ENCODE results near the gene FBXL4.

The FBXL4 gene

DNA sequence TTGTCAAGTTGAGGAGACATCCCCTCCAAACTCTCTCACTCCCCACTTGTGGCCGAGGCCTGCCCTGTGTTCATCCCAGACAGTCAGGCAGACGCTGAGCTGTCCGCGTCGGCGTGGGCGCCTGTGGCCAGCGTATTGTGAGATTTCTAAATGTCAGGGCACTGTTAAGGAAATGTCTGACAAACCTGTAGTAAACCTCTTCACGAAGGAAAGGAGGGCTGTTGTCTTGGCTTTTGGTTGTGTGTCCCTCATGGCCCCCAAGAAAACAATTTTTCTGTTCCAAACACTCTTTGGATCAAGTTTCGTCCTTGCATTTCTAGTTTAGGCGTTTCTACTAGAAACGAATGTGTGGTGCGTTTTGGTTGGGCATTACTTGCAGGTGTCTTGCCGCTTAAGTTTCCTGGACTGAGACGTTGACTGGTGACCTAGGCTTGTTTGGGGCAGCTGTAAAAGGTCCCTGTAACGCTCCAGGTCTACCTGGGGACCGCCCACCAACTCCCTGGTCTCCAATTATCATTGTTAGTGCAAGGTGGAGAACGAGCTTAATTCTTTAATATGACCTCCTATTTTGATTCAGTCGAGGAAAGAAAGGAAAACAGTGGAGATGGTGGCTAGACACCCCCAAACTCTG, 122.0 kb downstream of the FBXL4 start:
- TF ChIP-seq, protein P1, sequence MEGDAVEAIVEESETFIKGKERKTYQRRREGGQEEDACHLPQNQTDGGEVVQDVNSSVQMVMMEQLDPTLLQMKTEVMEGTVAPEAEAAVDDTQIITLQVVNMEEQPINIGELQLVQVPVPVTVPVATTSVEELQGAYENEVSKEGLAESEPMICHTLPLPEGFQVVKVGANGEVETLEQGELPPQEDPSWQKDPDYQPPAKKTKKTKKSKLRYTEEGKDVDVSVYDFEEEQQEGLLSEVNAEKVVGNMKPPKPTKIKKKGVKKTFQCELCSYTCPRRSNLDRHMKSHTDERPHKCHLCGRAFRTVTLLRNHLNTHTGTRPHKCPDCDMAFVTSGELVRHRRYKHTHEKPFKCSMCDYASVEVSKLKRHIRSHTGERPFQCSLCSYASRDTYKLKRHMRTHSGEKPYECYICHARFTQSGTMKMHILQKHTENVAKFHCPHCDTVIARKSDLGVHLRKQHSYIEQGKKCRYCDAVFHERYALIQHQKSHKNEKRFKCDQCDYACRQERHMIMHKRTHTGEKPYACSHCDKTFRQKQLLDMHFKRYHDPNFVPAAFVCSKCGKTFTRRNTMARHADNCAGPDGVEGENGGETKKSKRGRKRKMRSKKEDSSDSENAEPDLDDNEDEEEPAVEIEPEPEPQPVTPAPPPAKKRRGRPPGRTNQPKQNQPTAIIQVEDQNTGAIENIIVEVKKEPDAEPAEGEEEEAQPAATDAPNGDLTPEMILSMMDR (conservative IDR thresholded peaks at IDR 0.05; ENCODE audit: low read depth): no peak
- no peak for DNase-seq (ENCODE audit: low spot score)
- H3K27ac ChIP-seq: no peak overlapping the region
- CTCF ChIA-PET: interaction anchor here (0.6 kb wide), 2 partner anchors 12 to 207 kb away, joined by 3 read pairs; no protein-coding TSS in a partner anchor
- POLR2A ChIA-PET (ENCODE audit: low non-redundant PET): no interaction called here

- POLR2A ChIA-PET (ENCODE audit: low non-redundant PET): no interaction called here
- CTCF ChIA-PET: interaction anchor here (0.6 kb wide), 1 partner anchor 12 kb away, joined by 3 read pairs; no protein-coding TSS in a partner anchor
- TF ChIP-seq, protein P1 (conservative IDR thresholded peaks at IDR 0.05; ENCODE audit: low read depth): no peak
- H3K27ac ChIP-seq: no peak overlapping the region
- no peak for DNase-seq (ENCODE audit: low spot score)
Measured at GRCh38 chr6:98824902-98825599, 122.7 kb downstream of the FBXL4 start.

GRCh38 chr6:98824162-98824901, 123.4 kb downstream of the FBXL4 start:
- CTCF ChIA-PET: interaction anchor here (0.6 kb wide), 1 partner anchor 13 kb away, joined by 3 read pairs; no protein-coding TSS in a partner anchor
- DNase-seq (ENCODE audit: low spot score): no peak
- TF ChIP-seq, protein P1 (conservative IDR thresholded peaks at IDR 0.05; ENCODE audit: low read depth): no peak

GRCh38 chr6:98823428-98824161, 124.2 kb downstream of the FBXL4 start:
- ChIA-PET CTCF (no interaction called here), POLR2A (ENCODE audit: low non-redundant PET) (interaction anchor here (0.6 kb wide), 1 partner anchor 617 kb away, joined by 3 read pairs; no protein-coding TSS in a partner anchor)
- TF ChIP-seq, protein P1 (conservative IDR thresholded peaks at IDR 0.05; ENCODE audit: low read depth): no peak
- H3K27ac ChIP-seq: no peak overlapping the region
- no peak for DNase-seq (ENCODE audit: low spot score)

More at GRCh38 chr6:98824162-98824901, 123.4 kb downstream of the FBXL4 start:
- POLR2A ChIA-PET (ENCODE audit: low non-redundant PET): no interaction called here
- no peak overlapping the region for H3K27ac ChIP-seq

- ChIA-PET POLR2A (ENCODE audit: low non-redundant PET) (no interaction called here), CTCF (interaction anchor here (0.6 kb wide), 1 partner anchor 297 kb away, joined by 3 read pairs; no protein-coding TSS in a partner anchor)
- no peak overlapping the region for H3K27ac ChIP-seq
- no peak for DNase-seq (ENCODE audit: low spot score)
- TF ChIP-seq, protein P1 (conservative IDR thresholded peaks at IDR 0.05; ENCODE audit: low read depth): no peak
Measured at GRCh38 chr6:98821756-98822405, 125.9 kb downstream of the FBXL4 start.

All from RWPE1 (cell line).